ENCODE measurements around the gene GBP2.

Gene GBP2, protein sequence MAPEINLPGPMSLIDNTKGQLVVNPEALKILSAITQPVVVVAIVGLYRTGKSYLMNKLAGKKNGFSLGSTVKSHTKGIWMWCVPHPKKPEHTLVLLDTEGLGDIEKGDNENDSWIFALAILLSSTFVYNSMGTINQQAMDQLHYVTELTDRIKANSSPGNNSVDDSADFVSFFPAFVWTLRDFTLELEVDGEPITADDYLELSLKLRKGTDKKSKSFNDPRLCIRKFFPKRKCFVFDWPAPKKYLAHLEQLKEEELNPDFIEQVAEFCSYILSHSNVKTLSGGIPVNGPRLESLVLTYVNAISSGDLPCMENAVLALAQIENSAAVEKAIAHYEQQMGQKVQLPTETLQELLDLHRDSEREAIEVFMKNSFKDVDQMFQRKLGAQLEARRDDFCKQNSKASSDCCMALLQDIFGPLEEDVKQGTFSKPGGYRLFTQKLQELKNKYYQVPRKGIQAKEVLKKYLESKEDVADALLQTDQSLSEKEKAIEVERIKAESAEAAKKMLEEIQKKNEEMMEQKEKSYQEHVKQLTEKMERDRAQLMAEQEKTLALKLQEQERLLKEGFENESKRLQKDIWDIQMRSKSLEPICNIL

DNA sequence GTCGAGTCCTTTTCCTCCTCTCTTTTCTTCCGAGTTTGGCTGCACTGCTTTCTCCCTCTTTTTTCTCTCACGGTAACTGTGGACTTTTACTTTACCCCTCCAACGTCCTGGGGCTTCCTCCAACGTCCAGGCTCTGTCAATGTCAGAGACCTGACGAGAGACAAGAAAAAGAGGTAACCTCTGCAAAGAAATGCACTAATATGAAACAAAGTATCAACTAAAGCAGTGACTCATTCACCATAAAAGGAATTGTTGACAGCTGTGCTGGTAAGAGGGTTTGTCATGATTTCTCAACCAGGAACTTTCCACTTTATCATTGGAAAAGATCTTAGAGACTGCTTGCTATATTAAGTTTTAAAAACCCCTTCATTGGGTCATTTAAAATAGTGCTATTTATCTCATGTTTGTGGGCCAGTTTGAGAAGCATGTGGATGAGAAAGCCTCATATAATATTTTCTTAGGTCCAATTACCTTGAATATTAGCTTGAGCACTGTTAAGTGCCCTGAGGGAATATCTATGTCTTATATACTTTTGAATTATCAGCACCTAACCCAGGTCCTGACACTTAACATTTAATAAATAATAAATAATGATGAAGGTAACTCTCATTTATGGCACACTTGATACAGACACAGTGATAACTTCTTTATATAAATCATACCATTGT is at the start of gene GBP2:
TSS of gene GBP2 (minus strand) at position 202 of the 668 bp plus-strand sequence. CDS start 4,148 bp downstream, outside the sequence.
- TF ChIP-seq, protein P1, sequence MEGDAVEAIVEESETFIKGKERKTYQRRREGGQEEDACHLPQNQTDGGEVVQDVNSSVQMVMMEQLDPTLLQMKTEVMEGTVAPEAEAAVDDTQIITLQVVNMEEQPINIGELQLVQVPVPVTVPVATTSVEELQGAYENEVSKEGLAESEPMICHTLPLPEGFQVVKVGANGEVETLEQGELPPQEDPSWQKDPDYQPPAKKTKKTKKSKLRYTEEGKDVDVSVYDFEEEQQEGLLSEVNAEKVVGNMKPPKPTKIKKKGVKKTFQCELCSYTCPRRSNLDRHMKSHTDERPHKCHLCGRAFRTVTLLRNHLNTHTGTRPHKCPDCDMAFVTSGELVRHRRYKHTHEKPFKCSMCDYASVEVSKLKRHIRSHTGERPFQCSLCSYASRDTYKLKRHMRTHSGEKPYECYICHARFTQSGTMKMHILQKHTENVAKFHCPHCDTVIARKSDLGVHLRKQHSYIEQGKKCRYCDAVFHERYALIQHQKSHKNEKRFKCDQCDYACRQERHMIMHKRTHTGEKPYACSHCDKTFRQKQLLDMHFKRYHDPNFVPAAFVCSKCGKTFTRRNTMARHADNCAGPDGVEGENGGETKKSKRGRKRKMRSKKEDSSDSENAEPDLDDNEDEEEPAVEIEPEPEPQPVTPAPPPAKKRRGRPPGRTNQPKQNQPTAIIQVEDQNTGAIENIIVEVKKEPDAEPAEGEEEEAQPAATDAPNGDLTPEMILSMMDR (IDR thresholded peaks at IDR 0.05) = no peak
- Histone ChIP-seq H3K4me3 (peak within 1 kb of the TSS; percentile 73), H3K27ac (peak within 1 kb of the TSS; percentile 72 to 80)
- DNase-seq (ENCODE audit: low spot score) = no peak

DNA sequence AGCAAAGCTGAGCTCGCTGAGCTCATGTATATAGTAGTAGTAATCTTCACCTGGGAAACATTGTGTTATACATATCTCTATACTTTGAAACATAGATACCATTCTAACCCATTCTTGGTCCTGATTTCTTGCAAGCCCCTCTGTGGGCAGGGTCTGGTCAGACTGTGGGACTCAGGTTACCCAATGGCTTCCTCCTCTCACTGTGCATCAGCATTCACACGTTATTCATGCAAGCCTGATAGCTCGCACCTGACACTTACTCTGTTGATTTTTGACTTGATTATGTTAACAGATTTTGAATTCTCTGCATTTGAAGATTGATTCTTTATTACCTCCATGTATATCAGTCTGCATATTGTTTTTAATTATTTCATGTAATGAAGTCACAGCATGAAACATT is 48.6 kb upstream of the GBP2 start:
- no peak overlapping the region for H3K27ac ChIP-seq
- TF ChIP-seq, protein P1 (IDR thresholded peaks at IDR 0.05) = no peak
- H3K4me3 ChIP-seq = no peak overlapping the region
- no peak for DNase-seq (ENCODE audit: low spot score)

DNA sequence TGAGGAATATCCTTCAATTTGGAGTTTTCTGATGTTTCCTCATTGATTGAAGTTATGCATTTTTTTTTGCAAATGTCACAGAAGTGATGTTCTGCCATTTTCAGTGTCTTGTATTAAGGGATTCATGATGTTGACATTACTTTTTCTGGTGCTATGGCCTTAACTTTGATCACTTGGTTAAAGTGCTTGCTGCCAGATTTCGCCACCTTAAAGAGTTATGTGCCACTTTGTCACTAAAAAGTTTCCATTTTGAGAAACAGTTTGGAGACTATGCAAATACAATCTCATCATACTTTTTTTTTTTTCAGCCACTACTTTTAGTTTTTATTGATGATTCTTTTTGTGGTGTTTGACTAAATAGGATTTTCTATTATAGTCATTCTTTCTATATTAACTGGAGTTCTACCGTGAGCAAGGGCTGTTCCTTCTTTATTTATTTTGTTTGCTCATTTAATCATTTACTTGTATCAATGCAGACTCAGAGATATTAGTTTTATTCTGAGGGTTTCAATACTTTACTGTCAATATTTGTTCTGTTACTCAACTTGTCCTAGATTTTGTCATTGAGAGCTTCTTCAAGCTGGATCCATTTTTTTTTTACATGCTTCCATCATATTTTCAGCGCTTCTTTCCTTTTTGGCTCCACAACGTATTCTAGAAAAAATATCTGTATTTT is 46.7 kb upstream of the GBP2 start:
- DNase-seq (ENCODE audit: low spot score) = no peak
- TF ChIP-seq, protein P1 (IDR thresholded peaks at IDR 0.05) = no peak
- Histone ChIP-seq H3K27ac (no peak overlapping the region), H3K4me3 (no peak overlapping the region)

DNA sequence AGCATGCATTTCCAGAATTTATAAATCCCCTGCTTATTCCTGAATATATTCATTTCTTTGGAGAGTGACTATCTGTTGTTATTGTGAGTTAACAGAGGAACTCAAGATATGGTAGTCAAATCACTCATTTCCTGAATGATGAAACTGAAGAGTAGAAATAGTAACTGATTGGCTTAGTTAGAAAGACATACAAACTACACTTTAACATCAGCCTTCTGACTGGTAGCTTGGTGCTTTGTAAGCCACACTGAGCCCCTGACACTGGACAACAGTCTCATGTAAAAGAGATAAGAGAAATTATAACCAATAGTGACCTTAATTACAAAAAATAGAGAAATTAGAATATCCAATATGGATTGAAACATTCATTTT is 45.1 kb upstream of the GBP2 start:
- Histone ChIP-seq H3K27ac (no peak overlapping the region), H3K4me3 (no peak overlapping the region)
- no peak for DNase-seq (ENCODE audit: low spot score)
- TF ChIP-seq, protein P1 (IDR thresholded peaks at IDR 0.05) = no peak

DNA sequence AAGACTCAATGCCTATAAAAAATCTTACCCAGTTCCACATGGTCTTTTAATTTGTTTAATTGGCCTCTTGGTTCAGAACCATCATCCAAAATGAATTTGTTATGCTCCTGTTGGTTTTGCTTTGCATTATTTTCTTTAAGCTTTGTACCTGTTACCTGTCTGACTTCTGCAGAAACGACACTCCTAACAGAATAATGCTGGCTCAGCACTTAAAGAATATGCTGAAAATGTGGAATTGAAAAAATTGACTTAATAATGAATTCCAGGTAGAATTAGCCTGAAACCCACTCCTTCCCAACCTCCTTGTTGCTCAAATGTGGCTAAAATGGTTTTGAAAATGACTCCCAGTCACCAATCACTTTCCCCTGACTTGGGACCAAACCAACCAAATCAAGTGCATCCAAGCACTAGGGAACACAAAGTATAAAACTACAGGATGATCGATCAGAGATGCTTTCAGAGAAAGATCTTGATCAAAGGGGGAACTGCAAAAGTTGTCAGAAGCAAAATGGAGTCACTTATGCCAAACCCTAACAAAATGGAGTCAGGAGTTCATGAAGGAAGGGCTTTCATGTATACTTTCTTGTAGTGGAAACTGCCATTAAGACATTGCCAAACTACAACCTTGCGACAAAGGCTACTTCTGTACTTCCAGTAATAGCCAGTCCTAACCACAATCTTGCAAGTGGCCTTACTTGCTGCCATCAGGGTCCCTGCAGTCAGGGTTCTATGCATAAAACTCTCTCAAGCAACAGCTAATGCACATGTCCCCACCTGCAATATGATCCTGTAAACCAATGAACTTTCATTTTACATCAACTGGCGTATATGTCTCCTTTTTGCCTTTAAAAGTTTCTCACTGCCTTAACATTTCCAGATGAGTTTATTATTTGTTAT is 44.5 kb upstream of the GBP2 start:
- no peak overlapping the region for H3K27ac ChIP-seq
- H3K4me3 ChIP-seq = no peak overlapping the region
- DNase-seq (ENCODE audit: low spot score) = no peak
- TF ChIP-seq, protein P1 (IDR thresholded peaks at IDR 0.05) = no peak

DNA sequence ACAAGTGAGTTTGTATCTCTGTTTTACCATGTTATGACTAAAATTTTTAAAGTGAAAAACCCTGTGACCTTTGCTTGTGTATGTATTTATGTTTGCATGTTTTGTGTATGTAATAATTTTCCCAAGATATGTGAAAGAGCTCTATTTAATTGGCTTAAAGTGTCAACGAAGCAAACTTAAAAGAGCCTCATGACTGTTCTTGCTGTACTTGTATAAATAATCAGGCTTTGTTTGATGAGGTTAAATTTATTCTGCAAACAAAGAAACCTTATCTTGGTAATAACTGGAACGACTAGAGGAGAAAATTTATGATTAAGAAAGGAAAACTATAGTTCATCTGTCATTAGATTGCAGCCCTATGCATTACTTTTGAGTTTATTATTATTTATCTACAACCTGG is 43.3 kb upstream of the GBP2 start:
- H3K27ac ChIP-seq = no peak overlapping the region
- H3K4me3 ChIP-seq = no peak overlapping the region
- DNase-seq (ENCODE audit: low spot score) = no peak
- TF ChIP-seq, protein P1 (IDR thresholded peaks at IDR 0.05) = no peak

Measured in coronary artery (tissue), 2 donors.